ENCODE measurements around the gene FBXO38.

Gene FBXO38

DNA sequence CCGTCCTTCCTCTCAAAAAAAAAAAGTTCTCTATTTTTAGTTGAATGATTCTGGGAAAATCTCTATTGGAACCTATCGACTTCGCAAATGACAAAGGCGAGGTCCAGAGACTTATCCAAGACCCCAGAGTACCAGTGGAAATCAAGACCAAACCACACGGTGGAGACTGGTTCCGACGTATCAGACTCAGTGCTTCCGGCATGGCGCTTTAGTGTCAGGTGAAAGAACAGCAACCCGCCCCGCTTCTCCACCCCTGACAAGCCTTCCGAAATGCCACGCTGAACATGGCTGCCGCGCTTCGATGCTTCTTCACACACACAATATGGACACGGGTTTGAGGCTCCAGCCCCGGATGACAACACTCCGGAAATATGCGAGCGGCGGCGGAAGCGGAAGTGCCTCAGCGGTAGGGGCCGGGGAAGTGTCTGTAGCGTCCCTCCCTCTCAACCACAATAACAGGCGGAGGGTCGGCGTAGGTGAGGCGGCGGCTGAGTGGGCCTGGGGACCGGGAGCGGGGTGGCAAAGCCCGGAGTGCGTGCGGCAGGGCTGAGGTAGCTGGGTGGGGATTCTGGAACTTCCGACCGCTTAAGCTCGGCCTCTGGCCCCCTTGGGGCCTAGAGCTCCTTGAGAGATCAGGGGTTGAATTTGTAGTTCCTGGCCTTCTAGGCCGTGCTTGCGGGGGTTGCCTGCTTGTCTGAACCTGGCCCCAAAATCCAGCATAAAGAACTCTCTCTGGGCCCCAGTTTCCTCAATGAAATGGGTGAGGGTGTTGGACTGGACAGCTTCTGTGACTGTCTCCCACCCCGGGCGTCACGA, at the start of gene FBXO38:
Gene FBXO38, plus strand, starts transcription at position 395 of the 816 bp plus-strand sequence. CDS start 10,819 bp downstream, outside the sequence.
- FAIRE-seq (peak; percentile 99), DNase-seq (ENCODE audit: insufficient read length, low spot score) (peak; percentile 75)

DNA sequence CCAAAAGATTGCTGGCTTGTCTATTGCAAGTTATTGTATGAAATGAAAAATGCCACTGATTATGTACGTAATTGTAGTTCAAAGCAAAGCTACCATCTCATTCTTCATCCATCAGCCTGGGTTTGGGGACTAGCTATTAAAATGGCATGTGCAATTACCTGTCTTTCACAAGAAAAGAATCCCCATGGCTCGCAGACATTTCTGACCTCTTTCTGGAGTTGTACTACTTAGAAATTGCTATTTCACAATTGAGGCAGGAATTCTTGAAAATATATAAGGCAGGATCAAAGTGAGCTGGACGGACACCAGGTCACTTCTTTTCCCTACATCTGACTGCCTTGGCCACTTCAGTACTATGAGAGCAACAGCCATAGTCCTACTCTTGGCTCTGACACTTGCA, 48.5 kb upstream of the FBXO38 start, which contains the start of gene SPINK9:
Gene SPINK9, plus strand, starts transcription at position 301 of the 400 bp plus-strand sequence. Its CDS starts 55 bp downstream, at position 356.
- DNase-seq (ENCODE audit: insufficient read length, low spot score) (no peak), FAIRE-seq (no peak)

DNA sequence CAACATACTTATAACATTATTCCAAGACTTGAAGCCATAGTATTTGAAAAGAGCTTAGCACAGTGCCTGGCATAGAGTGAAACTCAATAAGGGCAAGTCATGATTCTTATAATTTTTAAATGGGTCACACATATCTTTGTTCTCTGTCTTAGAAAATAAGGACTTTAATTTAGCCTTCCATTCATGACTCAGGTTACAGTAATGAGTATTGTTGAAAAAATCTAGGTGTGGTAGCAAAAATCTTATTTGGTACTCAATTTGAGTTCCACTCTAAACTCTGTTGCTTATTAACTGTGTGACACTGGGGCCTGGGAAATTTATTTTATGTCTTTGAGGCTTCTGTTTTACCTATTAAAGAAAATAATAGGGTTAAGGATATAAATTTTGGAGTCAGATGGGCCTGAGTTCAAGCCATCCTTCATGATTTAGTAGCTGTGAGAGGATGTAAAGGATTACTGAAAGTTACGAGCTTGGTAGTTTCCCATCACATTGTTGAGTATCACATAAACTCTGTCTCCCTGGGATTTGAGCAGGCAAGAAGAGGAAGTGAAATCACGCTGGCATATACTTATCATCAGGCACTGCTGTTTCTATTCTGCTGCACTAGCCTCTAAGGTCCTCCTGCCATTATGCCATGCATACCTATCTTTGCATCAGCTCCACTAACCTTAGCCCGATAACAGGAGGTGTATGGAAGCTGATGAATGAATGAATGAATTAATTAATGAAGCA, 46.9 kb upstream of the FBXO38 start:
- FAIRE-seq (no peak), DNase-seq (ENCODE audit: insufficient read length, low spot score) (no peak)

- FAIRE-seq: no peak
Measured at GRCh38 chr5:148342371-148343045, 41.2 kb upstream of the FBXO38 start.

GRCh38 chr5:148343046-148343407, 40.7 kb upstream of the FBXO38 start:
- FAIRE-seq: no peak

More at GRCh38 chr5:148342371-148343045, 41.2 kb upstream of the FBXO38 start:
- no peak for DNase-seq (ENCODE audit: insufficient read length, low spot score)

DNA sequence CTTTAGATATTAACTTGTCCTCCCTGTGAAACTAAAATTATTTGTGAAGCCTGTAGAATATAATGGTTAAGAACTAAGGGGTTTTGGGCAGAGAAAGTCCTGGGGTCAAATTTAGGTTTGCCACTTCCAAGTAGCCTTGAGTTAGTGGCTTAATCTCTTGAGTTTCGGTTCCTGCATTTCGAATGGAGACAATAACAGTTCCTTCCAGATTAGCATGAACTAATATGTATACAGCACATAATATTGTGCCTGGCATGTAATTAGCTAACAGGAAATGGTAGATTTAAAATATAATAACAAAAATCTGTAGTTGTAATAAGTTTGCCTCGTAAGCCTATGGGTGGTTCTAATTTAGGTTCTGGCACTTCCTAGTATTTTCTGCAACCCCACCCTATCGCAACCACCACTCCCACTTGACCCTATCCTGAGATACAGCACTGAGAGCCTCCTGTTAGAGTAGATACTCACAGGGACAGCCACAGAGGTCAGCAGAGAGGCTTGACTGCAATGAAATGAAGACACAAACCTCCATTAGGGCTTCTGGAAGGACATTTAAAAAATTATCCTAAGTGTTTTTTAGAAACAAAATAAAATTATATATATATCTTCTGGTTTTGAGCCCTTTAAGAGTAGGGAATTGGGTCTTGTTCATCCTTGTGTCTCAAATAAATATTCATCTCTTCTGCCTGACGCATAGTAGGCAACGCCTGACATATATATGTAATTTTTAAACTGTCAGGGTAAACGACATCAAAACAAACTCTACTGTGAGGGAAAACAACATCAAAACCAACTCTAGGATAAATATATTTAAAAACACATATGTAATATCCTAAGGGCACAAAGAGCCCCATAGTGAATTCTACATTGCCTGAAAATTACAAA, 39.9 kb upstream of the FBXO38 start:
- no peak for DNase-seq (ENCODE audit: insufficient read length, low spot score)
- no peak for FAIRE-seq

More at GRCh38 chr5:148343046-148343407, 40.7 kb upstream of the FBXO38 start:
- DNase-seq (ENCODE audit: insufficient read length, low spot score): no peak

DNA sequence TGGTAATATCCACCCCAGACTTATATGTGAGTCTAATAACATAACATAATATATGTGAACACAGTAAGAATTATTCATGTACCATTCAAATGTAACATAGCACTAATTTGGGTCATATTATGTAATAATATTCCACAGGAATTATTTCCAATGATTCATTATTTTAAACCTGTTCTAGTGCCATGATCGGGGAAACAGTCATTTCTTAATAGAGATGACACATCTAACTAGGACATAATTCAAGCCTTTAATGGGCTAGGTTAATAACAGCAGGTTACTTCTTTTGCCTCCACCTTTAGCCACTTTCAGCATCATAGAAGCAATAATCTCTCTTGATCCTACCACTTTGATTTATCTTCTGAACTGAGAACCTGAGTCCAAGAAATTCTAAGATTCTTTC, 36.1 kb upstream of the FBXO38 start:
- FAIRE-seq (no peak), DNase-seq (ENCODE audit: insufficient read length, low spot score) (no peak)

- no peak for FAIRE-seq
- DNase-seq (ENCODE audit: insufficient read length, low spot score): no peak
Measured at GRCh38 chr5:148352696-148353095, 31.1 kb upstream of the FBXO38 start.

GRCh38 chr5:148353634-148354033, 30.1 kb upstream of the FBXO38 start:
- no peak for FAIRE-seq
- no peak for DNase-seq (ENCODE audit: insufficient read length, low spot score)

- DNase-seq (ENCODE audit: insufficient read length, low spot score) (no peak), FAIRE-seq (no peak)
Measured at GRCh38 chr5:148364343-148364742, 19.4 kb upstream of the FBXO38 start.

DNA sequence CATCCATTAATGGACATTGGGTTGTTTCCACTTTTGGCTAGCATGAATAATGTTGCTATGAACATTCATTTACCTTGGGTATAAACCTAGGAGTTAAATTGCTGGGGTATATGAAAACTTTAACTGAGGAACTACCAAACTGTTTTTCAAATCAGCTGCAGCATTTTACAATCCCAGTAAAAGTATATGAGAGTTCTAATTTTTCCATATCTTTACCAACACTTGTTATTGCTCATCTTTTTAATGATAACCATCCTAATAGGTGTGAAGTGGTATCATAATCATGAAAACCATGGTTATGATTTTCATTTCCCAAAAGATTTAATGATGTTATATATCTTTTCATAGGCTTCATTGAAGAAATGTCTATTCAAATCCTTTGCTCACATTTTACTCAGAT, 15.5 kb upstream of the FBXO38 start:
- DNase-seq (ENCODE audit: insufficient read length, low spot score) (no peak), FAIRE-seq (no peak)

GRCh38 chr5:148372166-148372725, 11.5 kb upstream of the FBXO38 start:
- no peak for FAIRE-seq
- no peak for DNase-seq (ENCODE audit: insufficient read length, low spot score)

- DNase-seq (ENCODE audit: insufficient read length, low spot score) (no peak), FAIRE-seq (no peak)
Measured at GRCh38 chr5:148372893-148373292, 10.9 kb upstream of the FBXO38 start.

GRCh38 chr5:148374690-148375360, 8.9 kb upstream of the FBXO38 start:
- DNase-seq (ENCODE audit: insufficient read length, low spot score) (no peak), FAIRE-seq (no peak)

DNA sequence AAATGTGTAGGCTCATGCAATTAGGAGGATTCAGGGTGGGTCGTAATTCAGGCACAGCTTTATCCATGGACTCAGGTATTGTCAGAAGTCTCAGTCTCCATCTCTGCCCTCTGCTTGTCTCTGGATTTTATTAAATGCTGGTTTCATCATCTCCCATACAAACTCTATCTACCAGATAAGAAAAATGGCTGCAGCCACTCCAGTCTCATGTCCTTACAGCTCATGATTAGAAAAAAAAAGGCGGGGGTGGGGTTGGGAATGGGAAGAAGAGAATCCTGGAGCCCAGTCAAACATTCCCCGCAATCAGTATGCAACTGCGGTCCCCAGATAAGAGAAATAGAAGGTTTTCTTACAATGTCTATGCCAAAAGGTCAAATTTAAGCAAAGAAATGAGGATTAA, 7.6 kb upstream of the FBXO38 start:
- no peak for FAIRE-seq
- no peak for DNase-seq (ENCODE audit: insufficient read length, low spot score)

DNA sequence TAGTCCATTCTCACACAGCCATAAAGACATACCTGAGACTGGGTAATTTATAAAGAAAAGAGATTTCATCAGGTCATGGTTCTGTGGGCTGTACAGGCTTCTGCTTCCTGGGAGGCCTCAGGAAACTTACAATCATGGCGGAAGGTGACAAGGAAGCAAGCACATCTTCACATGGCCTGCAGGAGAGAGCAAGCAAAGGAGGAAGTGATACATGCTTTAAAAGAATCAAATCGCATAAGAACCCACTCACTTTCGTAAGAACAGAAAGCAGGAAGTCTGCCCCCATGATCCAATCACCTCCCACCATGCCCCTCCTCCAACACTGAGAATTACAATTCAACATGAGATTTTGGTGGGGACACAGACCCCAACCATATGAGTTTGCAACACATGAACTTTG, 5.1 kb upstream of the FBXO38 start:
- DNase-seq (ENCODE audit: insufficient read length, low spot score) (no peak), FAIRE-seq (no peak)

- no peak for DNase-seq (ENCODE audit: insufficient read length, low spot score)
- no peak for FAIRE-seq
Measured at GRCh38 chr5:148379340-148379739, 4.4 kb upstream of the FBXO38 start.

GRCh38 chr5:148381906-148382305, 1.9 kb upstream of the FBXO38 start:
- DNase-seq (ENCODE audit: insufficient read length, low spot score): no peak
- no peak for FAIRE-seq

DNA sequence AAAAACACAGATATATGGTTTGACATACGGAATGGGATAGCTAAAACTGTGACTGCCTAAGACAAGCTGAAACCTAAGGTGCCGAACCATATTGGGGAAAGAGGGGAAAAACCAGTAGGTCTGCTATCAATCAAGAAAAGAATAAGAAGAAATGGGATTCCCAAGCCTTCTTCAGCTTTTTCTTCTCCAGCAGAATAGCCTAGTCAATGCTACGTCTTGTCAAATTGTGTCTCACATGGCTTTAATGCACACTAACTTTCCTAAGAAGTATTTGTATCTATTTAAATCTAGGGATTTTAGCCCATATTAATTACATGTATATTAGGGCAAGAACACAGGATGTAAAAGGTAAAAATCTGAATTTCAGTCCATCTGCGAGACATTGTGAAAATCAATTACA, 797 bp upstream of the FBXO38 start:
- FAIRE-seq: no peak
- DNase-seq (ENCODE audit: insufficient read length, low spot score): no peak

GRCh38 chr5:148384380-148384737, 601 bp downstream of the FBXO38 start:
- DNase-seq (ENCODE audit: insufficient read length, low spot score) (no peak), FAIRE-seq (no peak)
